Stomach (tissue), 9 donors: Measurements from ENCODE around the gene CCDC88C. TPM values are rescaled to one million over a fixed set of nuclear protein-coding genes. Genes with fewer than 3 reads are reported as not detected.

Source experiments
- DNase-seq, 2 donors: peaks; one replicate each; pipeline versions ENCODE4 v3.0.0 to v3.0.0-alpha.2; 2013 to 2019
- H3K27ac ChIP-seq, 5 donors: fragments of 200-600 bp in 4 of 5; sonication (generic) in 4 of 5; one replicate each; pipeline ENCODE4 v1.5.1; 2013 to 2019; ENCODE audit warnings: mild to moderate bottlenecking in 1 of 5, moderate library complexity in 1 of 5
- H3K27me3 ChIP-seq, 3 donors: fragments of 200-600 bp; sonication (generic); one replicate each; pipeline ENCODE4 v1.5.1; 2017 to 2019; ENCODE audit warnings: mixed run types in 1 of 3
- H3K36me3 ChIP-seq, 4 donors: fragments of 200-600 bp; sonication (generic); 1 replicate in 3 of 4; 2 replicates in 1 of 4; pipeline ENCODE4 v1.5.1; 2016 to 2019
- H3K4me1 ChIP-seq, 4 donors: fragments of 200-600 bp; sonication (generic); one replicate each; pipeline ENCODE4 v1.5.1; 2016 to 2019
- H3K4me3 ChIP-seq, 4 donors: fragments of 200-600 bp; sonication (generic) in 3 of 4; one replicate each; pipeline ENCODE4 v1.5.1; 2016 to 2019; ENCODE audit warnings: mild to moderate bottlenecking in 1 of 4
- H3K9me3 ChIP-seq, 4 donors: fragments of 200-600 bp; sonication (generic); one replicate each; pipeline ENCODE4 v1.5.1; 2016 to 2019
- CTCF ChIP-seq, 7 experiments: fragments of 450-650 bp in 4 of 7; fragments of 200-600 bp in 3 of 7; sonication (generic) in 3 of 7; IDR thresholded peaks; one replicate each; pipeline ENCODE4 v1.5.1; 2016 to 2019; ENCODE audit warnings: antibody characterized with exemption in 7 of 7, control low read depth in 2 of 7, mild to moderate bottlenecking in 1 of 7
- EP300 ChIP-seq: sonication (generic); formaldehyde crosslinking; IDR thresholded peaks from one replicate; pipeline ENCODE4 v1.6.1; 2017; ENCODE audit warnings: antibody characterized with exemption
- POLR2A ChIP-seq, 4 donors: fragments of 450-650 bp; IDR thresholded peaks; one replicate each; pipeline ENCODE4 v1.6.1; 2016; ENCODE audit warnings: antibody characterized with exemption in 4 of 4, control low read depth in 2 of 4, mild to moderate bottlenecking in 1 of 4, moderate library complexity in 1 of 4
- POLR2AphosphoS5 ChIP-seq, 3 donors: sonication (generic); formaldehyde crosslinking; IDR thresholded peaks; one replicate each; pipeline ENCODE4 v1.6.1; 2016; ENCODE audit warnings: antibody characterized with exemption in 3 of 3
- WGBS, 5 donors: extraction: QIAGEN DNeasy Blood & Tissue Kit in 3 of 5; methylation state at CpG; one replicate each; pipeline versions ENCODE4 v1.1.5 to v1.1.7; 2013 to 2018; 5-methylcytosine and 5-hydroxymethylcytosine counted together
- intact Hi-C: fragments of 100-400 bp; cut with DNase I; formaldehyde crosslinking; loops from one replicate; pipeline ENCODE4 v1.15.1; 2023; ENCODE audit warnings: low total_unique reads
- polyA plus RNA-seq, 3 donors: library from polyadenylated mRNA; stranded (reverse); fragments of 200-250 nt; gene quantifications; one replicate each; pipeline ENCODE4 v1.2.3, GENCODE V29; 2013
- total RNA-seq, 5 donors: library from RNA; depleted of rRNA; stranded (reverse); fragments of >200 nt; gene quantifications; one replicate each; pipeline versions ENCODE4 v1.1.0 to v1.2.3, GENCODE V29; 2014 to 2016
- donor health status: healthy with polysubstance abuse.
- donor health status: Bipolar disorder and iron deficiency.
- donor health status: healthy.

CCDC88C gene
- total and polyA plus RNA-seq, 8 donors, result 10.5 to 66.9 (median 22.3) TPM

GRCh38 chr14:91288876-91289275 lies 128.7 kb downstream of the CCDC88C start:
- H3K36me3 ChIP-seq, result peaks cover 7 to 88% (median 75%) of the 10 kb centered on the region in 4 donors
- DNase-seq, result no peak
- no peaks in the 10 kb centered on the region for H3K27me3 ChIP-seq
- intact Hi-C loops, result loop anchor here (5.0 to 10.0 kb wide), 2 partner anchors 112 to 384 kb away; no protein-coding TSS in a partner anchor
- no peak overlapping the region for H3K4me3 ChIP-seq
- TF ChIP-seq CTCF (IDR thresholded peaks at IDR 0.05) (no peak), POLR2A (IDR thresholded peaks at IDR 0.05) (no peak), POLR2AphosphoS5 (IDR thresholded peaks at IDR 0.05) (no peak), EP300 (no peak)
- peaks cover 13 to 31% (median 22%) of the 10 kb centered on the region in 4 donors for H3K4me1 ChIP-seq
- peak overlapping the region in 1 of 5 donors; percentile 75 for H3K27ac ChIP-seq
- no peaks in the 10 kb centered on the region for H3K9me3 ChIP-seq
- WGBS, 5 donors, result 92 to 94% (median 94%) methylated on average over 26 to 28 of the region's 28 CpGs

- H3K4me3 ChIP-seq, result no peak overlapping the region
- H3K4me1 ChIP-seq, result peaks cover 6 to 21% (median 15%) of the 10 kb centered on the region in 4 donors
- peak; percentile 82 to 86 for DNase-seq
- intact Hi-C loops, result loop anchor here (5.0 to 10.0 kb wide), 2 partner anchors 109 to 382 kb away; no protein-coding TSS in a partner anchor
- H3K27me3 ChIP-seq, result no peaks in the 10 kb centered on the region
- H3K9me3 ChIP-seq, result no peaks in the 10 kb centered on the region
- WGBS, 5 donors, result 32 to 45% (median 38%) methylated on average over 7 of the region's 7 CpGs
- H3K36me3 ChIP-seq, result peaks cover 12 to 90% (median 75%) of the 10 kb centered on the region in 4 donors
- H3K27ac ChIP-seq, result no peak overlapping the region
- TF ChIP-seq POLR2AphosphoS5 (IDR thresholded peaks at IDR 0.05) (peak in 1 of 3 donors; percentile 67), POLR2A (IDR thresholded peaks at IDR 0.05) (no peak), CTCF (IDR thresholded peaks at IDR 0.05) (peak in 5 of 7 experiments; percentile 83 to 96 (median 86))
Measured at GRCh38 chr14:91286530-91286937, 131.1 kb downstream of the CCDC88C start.

GRCh38 chr14:91284791-91285548 lies 132.7 kb downstream of the CCDC88C start:
- Histone ChIP-seq H3K4me3 (no peak overlapping the region), H3K4me1 (peaks cover 0 to 19% (median 8%) of the 10 kb centered on the region in 4 donors), H3K27ac (no peak overlapping the region), H3K36me3 (peaks cover 12 to 92% (median 74%) of the 10 kb centered on the region in 4 donors), H3K27me3 (no peaks in the 10 kb centered on the region), H3K9me3 (no peaks in the 10 kb centered on the region)
- no peak for DNase-seq
- 83 to 89% (median 87%) methylated on average over 14 of the region's 14 CpGs for WGBS, 5 donors
- TF ChIP-seq POLR2AphosphoS5 (IDR thresholded peaks at IDR 0.05) (no peak), CTCF (IDR thresholded peaks at IDR 0.05) (no peak), POLR2A (IDR thresholded peaks at IDR 0.05) (no peak), EP300 (no peak)
- intact Hi-C loops, result loop anchor here (5.0 to 10.0 kb wide), 2 partner anchors 108 to 380 kb away; no protein-coding TSS in a partner anchor

- 83 to 92% (median 87%) methylated on average over 13 of the region's 13 CpGs for WGBS, 5 donors
- Histone ChIP-seq H3K4me1 (peaks cover 0 to 21% (median 6%) of the 10 kb centered on the region in 4 donors), H3K27me3 (no peaks in the 10 kb centered on the region), H3K4me3 (no peak overlapping the region), H3K9me3 (no peaks in the 10 kb centered on the region), H3K27ac (no peak overlapping the region), H3K36me3 (peaks cover 17 to 92% (median 73%) of the 10 kb centered on the region in 4 donors)
- DNase-seq, result peak in 1 of 2 donors; percentile 34
- TF ChIP-seq POLR2AphosphoS5 (IDR thresholded peaks at IDR 0.05) (no peak), POLR2A (IDR thresholded peaks at IDR 0.05) (no peak), CTCF (IDR thresholded peaks at IDR 0.05) (no peak), EP300 (no peak)
- intact Hi-C loops, result loop anchor here (10.0 kb wide), 1 partner anchor 379 kb away; no protein-coding TSS in a partner anchor
Measured at GRCh38 chr14:91284146-91284790, 133.4 kb downstream of the CCDC88C start.
